ENCODE data around the gene SEMA7A. TPM values are rescaled to one million over a fixed set of nuclear protein-coding genes. Genes with fewer than 3 reads are reported as not detected.

Gene SEMA7A
- total and polyA plus RNA-seq, 2 donors, result 5.1 to 5.3 TPM

DNA sequence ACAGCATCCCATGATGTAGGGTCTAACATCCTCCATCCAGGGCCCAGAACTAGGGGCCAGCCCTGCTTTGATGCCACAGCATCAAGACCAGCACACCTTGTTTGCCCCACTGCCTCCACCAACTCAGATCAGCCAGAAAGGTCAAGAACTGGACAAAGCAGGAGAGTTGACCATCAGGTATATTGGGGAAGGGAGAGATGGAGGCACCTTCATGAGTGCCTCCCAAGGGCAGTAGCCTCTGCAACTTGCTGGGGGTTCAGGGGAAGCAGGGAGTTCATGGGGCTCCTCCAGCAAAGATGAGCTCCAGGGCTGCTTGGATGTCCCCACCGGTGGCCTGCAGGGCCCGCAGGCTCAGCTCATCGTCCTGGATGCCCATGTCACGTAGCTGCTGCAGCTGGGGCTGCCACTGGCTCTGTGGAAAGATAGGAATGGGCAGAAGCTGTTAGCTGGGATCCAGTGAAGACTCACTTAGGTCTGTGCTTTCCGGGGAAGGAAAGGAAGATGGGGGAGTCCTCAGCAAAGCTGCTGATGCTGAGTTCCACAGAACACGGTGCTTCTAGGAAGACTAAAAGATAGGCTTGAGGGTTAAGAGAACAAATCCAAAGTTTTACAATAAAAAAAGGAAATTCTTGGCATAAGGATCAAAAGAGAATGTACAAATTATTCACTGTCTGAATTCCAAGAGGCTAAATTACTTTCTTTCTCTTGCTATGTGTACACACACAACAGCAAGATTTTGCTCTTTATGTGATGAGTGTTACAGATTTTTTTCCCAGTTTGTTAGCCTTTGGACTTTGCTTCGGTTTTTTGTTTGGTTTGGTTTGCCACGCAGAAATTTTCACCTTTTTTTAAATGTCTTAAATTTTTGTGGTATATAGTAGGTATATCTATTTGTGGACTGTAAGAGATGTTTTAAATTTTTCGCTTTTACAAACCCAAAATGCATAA, 12.3 kb upstream of the SEMA7A start:
- Histone ChIP-seq H3K36me3 (ENCODE audit: insufficient read depth) (peaks cover 10% of the 10 kb centered on the region), H3K27ac (ENCODE audit: low read depth) (no peak overlapping the region), H3K4me3 (ENCODE audit: low read depth, low read length) (no peak overlapping the region), H3K4me1 (ENCODE audit: insufficient read depth) (no peaks in the 10 kb centered on the region)
- no peak for DNase-seq (ENCODE audit: extremely low spot score)
- WGBS, result 92% methylated on average over 9 of the region's 9 CpGs

DNA sequence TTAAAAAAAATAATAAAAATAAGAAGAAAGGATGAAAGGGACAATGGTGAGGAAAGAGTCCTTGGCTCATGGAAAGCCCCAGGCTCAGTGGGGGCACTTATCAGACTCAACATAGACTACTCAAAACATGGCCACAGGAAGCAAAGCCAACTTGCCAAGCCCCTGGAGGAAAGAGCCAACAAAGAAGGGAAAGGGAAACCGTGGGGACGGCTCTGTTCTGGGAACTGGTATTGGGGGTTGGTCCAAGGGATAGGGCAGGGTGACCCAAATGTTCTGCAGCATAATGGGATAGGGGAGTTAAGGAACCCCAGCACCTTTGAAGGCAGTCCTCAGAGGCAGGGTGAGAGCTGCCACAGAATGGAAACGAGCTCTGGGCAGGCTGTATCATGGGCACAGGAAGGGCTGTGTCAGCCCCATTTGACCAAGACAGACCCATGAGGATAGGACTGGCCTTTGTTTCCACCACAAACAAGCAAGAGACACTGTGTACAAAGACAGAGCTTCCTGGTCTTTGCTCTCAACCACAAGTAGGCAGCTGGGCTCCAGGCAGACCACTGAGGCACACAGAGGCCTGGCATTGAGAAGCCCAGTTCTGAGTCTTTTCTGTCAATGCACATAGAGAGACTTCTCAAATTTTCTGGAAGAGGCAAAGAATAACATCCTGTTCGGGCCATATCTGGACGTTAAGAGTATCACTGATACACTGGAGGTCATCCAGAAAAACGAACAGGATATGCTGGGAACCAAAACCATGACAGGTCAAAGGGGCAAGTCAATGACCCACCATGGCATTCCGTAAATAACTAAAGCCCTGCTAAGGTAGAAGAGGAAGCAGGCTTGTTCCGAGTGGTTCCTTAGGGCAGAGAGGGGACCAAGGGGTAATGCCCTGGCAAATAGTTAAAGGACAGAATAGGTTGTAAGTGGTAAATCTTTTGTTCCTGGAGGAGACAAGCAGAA, 10.6 kb upstream of the SEMA7A start:
- H3K36me3 ChIP-seq (ENCODE audit: insufficient read depth), result peaks cover 7% of the 10 kb centered on the region
- DNase-seq (ENCODE audit: extremely low spot score), result no peak
- H3K4me1 ChIP-seq (ENCODE audit: insufficient read depth), result no peaks in the 10 kb centered on the region
- WGBS, result 70% methylated on average over 8 of the region's 8 CpGs
- H3K4me3 ChIP-seq (ENCODE audit: low read depth, low read length), result no peak overlapping the region
- no peak overlapping the region for H3K27ac ChIP-seq (ENCODE audit: low read depth)

DNA sequence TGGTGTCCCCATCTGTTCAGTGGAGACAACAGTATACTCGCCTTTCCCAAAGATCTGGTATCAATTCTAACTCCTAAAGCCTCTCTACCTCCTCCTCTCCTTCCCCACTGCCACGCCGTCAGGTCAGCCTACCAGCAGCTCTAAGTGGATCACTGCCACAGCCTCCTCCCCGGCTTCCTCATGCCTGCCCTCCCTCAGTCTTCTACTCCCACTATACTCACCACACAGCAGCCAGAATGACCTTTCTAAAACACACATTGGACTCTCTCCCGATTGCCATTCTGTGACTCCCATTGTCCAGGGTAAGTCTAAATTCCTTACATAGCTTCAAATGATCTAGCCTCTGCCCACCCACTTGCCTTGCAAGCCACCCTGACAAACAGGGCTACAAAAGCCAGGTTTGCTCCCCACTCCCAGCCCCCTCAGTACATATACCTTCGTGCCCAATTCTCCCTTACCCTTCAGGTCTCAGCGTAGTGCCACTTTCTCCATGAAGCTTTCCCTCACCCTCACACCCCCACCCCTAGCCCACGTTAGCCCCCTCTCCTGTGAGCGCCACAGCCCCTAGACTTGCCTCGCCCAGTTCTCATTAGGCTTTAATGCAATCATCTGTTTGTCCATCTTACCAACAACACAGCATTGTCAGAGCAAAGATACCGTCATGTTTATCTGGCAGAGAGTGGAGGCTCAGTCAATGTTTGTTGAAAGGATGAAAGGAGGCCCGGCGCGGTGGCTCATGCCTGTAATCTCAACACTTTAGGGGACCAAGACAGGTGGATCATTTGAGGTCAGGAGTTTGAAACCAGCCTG, 9.5 kb upstream of the SEMA7A start:
- 67% methylated on average over 14 of the region's 14 CpGs for WGBS
- Histone ChIP-seq H3K4me3 (ENCODE audit: low read depth, low read length) (no peak overlapping the region), H3K36me3 (ENCODE audit: insufficient read depth) (no peaks in the 10 kb centered on the region), H3K4me1 (ENCODE audit: insufficient read depth) (no peaks in the 10 kb centered on the region), H3K27ac (ENCODE audit: low read depth) (no peak overlapping the region)
- DNase-seq (ENCODE audit: extremely low spot score), result no peak

DNA sequence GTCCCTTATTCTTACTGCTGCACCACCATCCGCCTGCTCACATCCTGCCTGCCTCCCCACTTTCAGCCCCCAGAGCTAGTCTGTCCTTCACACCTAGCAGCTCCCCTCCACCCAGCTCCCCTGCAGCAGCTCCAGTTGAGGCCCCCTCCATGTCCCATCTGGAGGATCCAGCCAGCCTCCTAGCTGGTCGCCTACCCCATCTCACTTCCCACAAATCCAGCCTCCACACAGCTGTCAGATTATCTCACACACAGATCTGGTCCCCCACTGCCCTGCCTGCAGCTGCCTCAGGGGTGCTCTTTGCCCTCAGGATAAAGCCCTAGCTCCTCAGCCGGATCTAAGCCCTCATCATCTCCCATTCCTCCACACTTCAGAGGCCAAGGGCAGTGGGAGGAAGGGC, 8.8 kb upstream of the SEMA7A start:
- Histone ChIP-seq H3K27ac (ENCODE audit: low read depth) (no peak overlapping the region), H3K36me3 (ENCODE audit: insufficient read depth) (no peaks in the 10 kb centered on the region), H3K4me3 (ENCODE audit: low read depth, low read length) (no peak overlapping the region), H3K4me1 (ENCODE audit: insufficient read depth) (no peaks in the 10 kb centered on the region)
- no peak for DNase-seq (ENCODE audit: extremely low spot score)
- 42% methylated on average over 3 of the region's 3 CpGs for WGBS

DNA sequence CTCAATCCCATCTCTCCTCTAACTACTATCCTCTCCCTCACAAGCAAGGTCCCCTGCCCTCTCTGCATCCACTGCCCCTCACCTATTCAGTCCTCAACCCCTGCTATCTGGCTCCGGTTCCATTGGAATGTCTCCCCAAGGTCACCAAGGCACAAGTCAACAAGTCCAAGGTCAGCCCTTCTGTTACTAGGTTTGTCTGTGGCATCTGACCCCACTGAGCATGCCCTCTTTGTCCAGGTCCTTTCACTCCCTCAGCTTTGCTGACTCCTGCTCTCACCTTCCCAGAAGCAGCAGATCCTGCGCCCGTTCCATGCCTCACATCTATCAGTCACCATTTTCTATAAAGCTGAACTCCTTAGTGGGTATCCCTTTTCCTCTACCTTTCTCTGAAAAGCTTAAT, 8.3 kb upstream of the SEMA7A start:
- Histone ChIP-seq H3K4me3 (ENCODE audit: low read depth, low read length) (no peak overlapping the region), H3K27ac (ENCODE audit: low read depth) (no peak overlapping the region), H3K4me1 (ENCODE audit: insufficient read depth) (no peaks in the 10 kb centered on the region), H3K36me3 (ENCODE audit: insufficient read depth) (no peaks in the 10 kb centered on the region)
- DNase-seq (ENCODE audit: extremely low spot score), result no peak
- 80% methylated on average over 3 of the region's 3 CpGs for WGBS

DNA sequence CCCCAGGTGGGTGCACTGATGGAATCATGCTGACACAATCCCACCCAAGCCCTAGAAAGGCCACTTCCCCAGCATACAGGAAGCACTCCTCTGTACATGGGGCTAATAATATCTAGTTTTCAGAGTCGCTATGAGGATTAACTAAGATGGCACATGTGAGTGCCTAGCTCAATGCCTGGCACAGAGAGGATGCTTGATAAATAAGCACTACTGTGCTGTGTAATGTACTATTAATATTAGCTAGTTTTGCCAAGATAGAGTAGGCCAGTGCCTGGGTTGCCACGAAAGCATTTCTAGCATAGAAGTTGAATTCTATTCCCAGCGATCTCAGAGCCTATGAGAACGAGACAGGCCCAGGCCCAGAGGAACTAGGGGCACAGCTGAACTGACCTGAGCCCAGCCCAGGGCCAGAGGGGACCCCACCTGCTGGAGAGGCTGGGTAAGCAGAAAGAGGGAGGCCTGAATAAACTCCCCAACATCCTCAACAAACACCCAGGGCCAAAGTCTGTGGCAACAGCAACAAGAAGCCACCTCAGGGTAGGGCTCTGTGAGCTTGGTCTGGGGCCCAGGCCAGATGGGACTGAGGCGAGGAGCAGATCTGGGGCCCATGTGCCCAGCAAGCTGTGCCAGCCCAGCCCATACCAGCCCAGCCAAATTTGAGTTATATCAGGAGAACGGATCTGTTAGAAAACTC, 7.6 kb upstream of the SEMA7A start:
- Histone ChIP-seq H3K4me3 (ENCODE audit: low read depth, low read length) (no peak overlapping the region), H3K36me3 (ENCODE audit: insufficient read depth) (no peaks in the 10 kb centered on the region), H3K4me1 (ENCODE audit: insufficient read depth) (no peaks in the 10 kb centered on the region), H3K27ac (ENCODE audit: low read depth) (no peak overlapping the region)
- 82% methylated on average over 6 of the region's 6 CpGs for WGBS
- no peak for DNase-seq (ENCODE audit: extremely low spot score)

DNA sequence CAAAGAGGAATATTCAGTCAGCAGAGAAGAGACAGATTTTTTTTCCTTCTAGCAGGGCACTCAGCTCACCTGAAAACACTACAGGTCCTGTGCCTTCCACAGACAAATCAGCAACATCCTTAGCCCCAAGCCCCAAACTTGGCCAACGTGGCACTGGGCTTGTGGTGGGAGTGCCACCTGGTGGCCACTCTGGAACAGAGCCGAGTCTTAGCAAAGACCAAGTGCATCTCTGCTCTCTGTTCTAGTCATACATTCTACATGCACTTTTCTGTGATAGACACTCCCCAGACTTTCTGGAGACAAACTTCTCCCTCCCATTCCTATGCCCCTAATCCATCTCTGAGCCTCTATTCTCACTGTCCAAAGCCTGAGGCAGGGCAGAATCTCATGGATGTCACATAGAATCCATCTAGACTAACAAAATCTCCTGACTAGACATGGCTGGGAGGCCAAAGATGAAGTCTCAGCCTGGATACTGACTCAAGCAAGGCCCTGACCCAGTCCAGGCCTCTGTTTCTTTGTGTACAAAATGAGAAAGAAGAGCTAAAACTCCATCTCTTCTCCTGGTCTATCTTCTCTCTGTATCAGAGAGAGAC, 5.1 kb upstream of the SEMA7A start:
- no peaks in the 10 kb centered on the region for H3K4me1 ChIP-seq (ENCODE audit: insufficient read depth)
- WGBS, result 0% methylated on average over 2 of the region's 2 CpGs
- DNase-seq (ENCODE audit: extremely low spot score), result peak; percentile 36
- H3K27ac ChIP-seq (ENCODE audit: low read depth), result no peak overlapping the region
- no peaks in the 10 kb centered on the region for H3K36me3 ChIP-seq (ENCODE audit: insufficient read depth)
- H3K4me3 ChIP-seq (ENCODE audit: low read depth, low read length), result no peak overlapping the region

DNA sequence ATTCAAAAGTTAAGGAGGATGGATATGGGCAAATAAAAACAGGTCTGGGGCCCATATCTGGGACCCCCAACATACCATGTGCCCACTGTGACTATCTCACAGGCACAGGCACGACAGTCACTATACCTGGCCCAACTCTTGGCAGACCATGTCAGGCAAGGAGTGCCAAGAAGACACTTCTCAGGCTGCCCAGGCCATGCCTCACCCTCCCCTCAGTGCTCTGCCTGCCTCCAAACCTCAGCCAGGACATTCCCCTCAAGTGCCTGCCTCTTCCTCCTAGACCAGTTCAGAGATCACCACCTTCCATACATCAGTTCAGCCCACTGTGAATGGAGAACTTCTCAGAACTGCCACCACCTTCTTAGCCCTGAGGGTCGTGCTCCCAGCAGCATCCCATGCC, 4.4 kb upstream of the SEMA7A start:
- H3K4me1 ChIP-seq (ENCODE audit: insufficient read depth), result no peaks in the 10 kb centered on the region

DNA sequence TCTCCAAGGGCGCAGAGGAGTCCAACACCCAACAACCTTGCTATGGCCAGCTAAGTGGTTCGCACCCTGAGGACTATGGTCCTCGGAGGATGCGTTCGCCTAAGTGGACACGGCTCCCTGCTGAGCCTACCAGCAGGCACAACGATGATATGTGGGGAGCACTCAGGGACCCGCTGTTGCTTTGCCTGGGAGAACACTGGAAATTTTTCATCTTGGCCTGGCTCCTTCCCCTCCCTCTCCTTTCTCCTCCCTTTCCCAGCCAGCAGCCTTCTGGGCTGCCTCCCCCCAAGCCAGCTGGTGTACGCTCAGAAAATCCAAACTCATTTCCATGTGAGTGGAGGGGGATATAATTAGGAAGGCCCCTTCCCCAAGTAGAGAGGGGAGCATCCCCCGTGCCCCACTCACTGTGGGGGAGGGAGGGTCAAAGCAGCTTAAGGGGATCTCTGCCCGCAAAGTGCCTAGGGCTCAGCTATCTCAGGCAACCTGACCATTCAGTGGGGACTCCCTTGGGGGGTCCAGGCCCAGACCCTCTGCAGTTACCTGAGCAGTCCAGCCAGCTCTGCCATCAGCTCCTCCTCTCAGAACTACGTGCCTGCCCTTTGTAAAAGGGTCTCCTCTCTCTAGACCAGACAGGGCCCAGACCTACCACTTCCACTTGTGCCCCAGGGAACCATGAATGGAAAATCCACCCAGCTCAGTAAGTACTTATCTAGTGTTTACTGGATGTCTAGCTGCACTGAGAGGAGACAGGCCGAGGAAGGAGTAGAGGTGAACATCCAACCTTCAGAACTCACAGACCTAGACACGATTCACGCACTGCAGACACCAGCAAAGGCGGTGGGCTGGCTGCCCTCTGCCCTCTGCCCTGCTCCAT, 742 bp upstream of the SEMA7A start:
- no peaks in the 10 kb centered on the region for H3K4me1 ChIP-seq (ENCODE audit: insufficient read depth)
- peak overlapping the region; percentile 72 for H3K4me3 ChIP-seq (ENCODE audit: low read depth, low read length)
- no peaks in the 10 kb centered on the region for H3K36me3 ChIP-seq (ENCODE audit: insufficient read depth)
- DNase-seq (ENCODE audit: extremely low spot score), result no peak
- no peak overlapping the region for H3K27ac ChIP-seq (ENCODE audit: low read depth)
- WGBS, result 57% methylated on average over 16 of the region's 16 CpGs

More for the DNA sequence above, 4.4 kb upstream of the SEMA7A start:
- no peak for DNase-seq (ENCODE audit: extremely low spot score)
- 52% methylated on average over 2 of the region's 2 CpGs for WGBS
- H3K4me3 ChIP-seq (ENCODE audit: low read depth, low read length), result no peak overlapping the region
- no peaks in the 10 kb centered on the region for H3K36me3 ChIP-seq (ENCODE audit: insufficient read depth)
- H3K27ac ChIP-seq (ENCODE audit: low read depth), result no peak overlapping the region

DNA sequence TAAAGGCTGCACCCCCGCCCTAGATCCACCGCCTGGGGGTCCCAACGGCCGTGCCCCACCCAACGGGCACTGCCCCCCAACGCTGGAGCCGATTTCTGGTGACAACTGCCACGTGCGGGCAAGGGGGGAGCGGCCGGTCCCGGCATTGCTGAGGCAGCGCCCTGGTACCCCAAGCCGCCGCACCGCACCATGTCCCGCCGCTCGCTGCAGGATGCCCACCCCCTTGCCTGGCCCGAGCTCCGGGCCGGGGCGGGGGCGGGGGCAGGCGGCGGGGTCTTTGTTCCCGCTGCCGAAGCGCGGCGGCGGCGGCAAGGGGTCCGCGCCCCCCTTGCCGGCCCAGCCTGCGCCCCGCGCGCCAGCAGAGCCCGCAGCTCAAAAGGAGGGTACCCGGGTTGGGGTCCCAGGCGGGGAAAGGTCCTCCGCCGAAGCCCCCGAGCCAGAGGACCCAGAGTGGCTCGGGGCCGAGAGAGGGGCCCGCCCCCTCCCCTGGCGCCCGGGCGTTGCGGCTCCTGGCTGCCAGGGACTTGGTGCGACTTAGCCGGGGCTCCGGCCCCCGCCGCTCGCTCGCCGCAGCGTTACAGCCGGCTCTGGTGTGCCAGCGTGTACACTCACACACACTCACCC, 678 bp downstream of the SEMA7A start:
- Histone ChIP-seq H3K4me1 (ENCODE audit: insufficient read depth) (no peaks in the 10 kb centered on the region), H3K36me3 (ENCODE audit: insufficient read depth) (no peaks in the 10 kb centered on the region), H3K4me3 (ENCODE audit: low read depth, low read length) (peak overlapping the region; percentile 72), H3K27ac (ENCODE audit: low read depth) (no peak overlapping the region)
- WGBS, result 1% methylated on average over 63 of the region's 64 CpGs
- no peak for DNase-seq (ENCODE audit: extremely low spot score)

DNA sequence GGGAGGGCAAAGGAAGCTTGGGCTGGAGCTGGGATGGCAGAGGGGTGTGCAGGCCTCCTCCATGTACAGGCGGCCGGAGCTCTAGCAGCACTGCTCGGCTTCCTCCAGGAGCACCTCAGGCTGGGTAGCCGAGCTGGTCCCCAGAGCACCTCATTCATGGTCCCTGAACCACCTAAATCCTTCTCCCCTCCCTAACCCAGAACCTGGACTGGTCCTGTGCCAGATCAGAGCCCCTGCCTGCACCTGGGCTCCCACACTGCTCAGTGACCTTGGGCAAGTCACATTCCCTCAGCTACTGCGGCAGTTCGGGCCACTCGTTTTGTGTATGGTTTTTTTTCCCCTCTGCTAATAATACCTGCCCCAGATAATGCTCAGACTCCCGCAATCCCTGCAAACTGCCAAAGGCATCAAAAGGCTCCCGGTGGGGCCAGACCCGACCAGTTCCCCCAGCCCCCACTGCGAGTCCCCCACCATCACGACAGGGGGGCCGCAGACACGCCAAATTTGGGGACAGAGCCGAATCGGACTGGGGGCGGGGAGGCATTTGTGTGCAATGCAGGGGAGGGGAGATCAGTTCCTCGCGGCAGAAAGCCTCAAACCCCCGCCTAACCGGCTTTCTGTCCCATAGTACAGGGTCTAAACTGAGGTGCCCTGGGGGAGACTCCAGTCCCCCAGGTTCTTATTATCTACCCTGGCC, 1.3 kb downstream of the SEMA7A start:
- DNase-seq (ENCODE audit: extremely low spot score), result no peak
- Histone ChIP-seq H3K27ac (ENCODE audit: low read depth) (no peak overlapping the region), H3K4me1 (ENCODE audit: insufficient read depth) (no peaks in the 10 kb centered on the region), H3K36me3 (ENCODE audit: insufficient read depth) (no peaks in the 10 kb centered on the region), H3K4me3 (ENCODE audit: low read depth, low read length) (peak overlapping the region; percentile 72)
- 31% methylated on average over 21 of the region's 21 CpGs for WGBS

Data from urinary bladder (tissue), 4 donors.